BJ (cell line): ENCODE results near the gene BNIP5. TPM values are rescaled to one million over a fixed set of nuclear protein-coding genes. Genes with fewer than 3 reads are reported as not detected.

ENCODE experiments used
- CTCF ChIA-PET: fragments of 350-600 bp; formaldehyde crosslinking; extraction: SDS; loops from one replicate; lab custom pipeline; 2021; ENCODE audit warnings: antibody characterized with exemption, inconsistent platforms; lab: Yijun Ruan, JAX
- POLR2A ChIA-PET: fragments of 300-600 bp; sonication (Branson Sonifier 250); formaldehyde crosslinking; extraction: SDS; loops from one replicate; lab custom pipeline; 2021; ENCODE audit warnings: antibody characterized with exemption; lab: Charles Lee
- DNase-seq: peaks from one replicate; pipeline ENCODE4 v3.0.0-alpha.2; 2011; ENCODE audit warnings: low read depth
- H3K27me3 ChIP-seq: 2 replicates; pipeline ENCODE4 v1.6.0; 2011; ENCODE audit warnings: low read length; ENCODE audit not compliant: control insufficient read depth, insufficient read depth
- H3K36me3 ChIP-seq: 2 replicates; pipeline ENCODE4 v1.5.1; 2011; ENCODE audit warnings: low read length; ENCODE audit not compliant: control insufficient read depth, insufficient read depth
- H3K4me3 ChIP-seq: 2 replicates; pipeline ENCODE4 v1.5.1; 2011; ENCODE audit warnings: low read depth, mild to moderate bottlenecking, control low read depth, low read length
- polyA plus RNA-seq: library from polyadenylated mRNA; depleted of rRNA; stranded (reverse); fragments of >200 nt; gene quantifications from 2 replicates; pipeline ENCODE4 v1.2.3, GENCODE V29; 2011
- TF ChIP-seq, protein P1 (sequence below): IDR thresholded peaks from 2 replicates; pipeline ENCODE4 v1.5.1; 2011; ENCODE audit warnings: low read depth, mild to moderate bottlenecking, control low read depth, inconsistent platforms, low read length, moderate library complexity; ENCODE audit not compliant: insufficient read depth

The BNIP5 gene
- polyA plus RNA-seq, 1 experiment, result not detected

DNA sequence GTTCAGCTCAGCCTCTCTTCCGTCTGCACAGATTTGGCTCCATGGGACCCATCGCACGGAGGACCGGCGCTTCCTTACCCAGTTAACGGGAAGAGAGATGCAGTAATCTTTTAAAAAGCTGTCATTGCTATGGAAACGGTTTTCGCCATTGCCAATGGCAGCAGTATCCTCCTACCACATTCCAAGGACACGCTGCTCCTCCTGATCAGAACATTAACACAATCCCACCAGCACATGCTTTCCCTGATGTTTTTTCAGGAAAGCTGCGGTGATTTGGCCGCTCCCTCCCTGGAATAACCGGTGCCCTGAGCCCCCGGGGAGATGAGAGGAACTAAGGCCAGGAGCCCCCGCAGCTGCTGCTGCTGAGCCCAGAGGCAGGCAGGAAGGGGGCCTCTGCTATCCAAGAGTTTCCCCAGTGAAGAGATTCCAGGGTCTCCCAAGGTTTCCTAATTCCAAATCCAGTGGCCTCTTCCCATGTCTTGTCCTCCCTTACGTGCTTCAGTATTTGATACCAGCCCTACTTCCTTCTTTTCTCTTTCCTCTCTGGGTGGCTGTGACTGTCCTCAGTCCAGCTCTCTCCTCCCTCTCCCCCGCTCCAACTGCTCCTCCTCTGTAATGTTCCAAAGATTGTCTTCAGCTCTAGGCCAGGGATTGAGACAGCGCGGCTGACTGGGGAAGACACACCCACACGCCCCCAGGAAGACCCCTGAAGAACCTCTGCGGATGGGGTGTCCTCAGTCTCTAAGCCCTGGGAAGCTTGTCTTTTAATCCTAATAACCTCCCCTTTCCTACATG, 2.6 kb downstream of the BNIP5 start:
- H3K4me3 ChIP-seq, result no peak overlapping the region
- no peaks in the 10 kb centered on the region for H3K36me3 ChIP-seq
- ChIA-PET POLR2A (no interaction called here), CTCF (interaction anchor here (0.6 to 1.6 kb wide), 5 partner anchors 10 to 260 kb away, joined by 3 to 5 read pairs (median 4); no protein-coding TSS in a partner anchor)
- no peak for DNase-seq
- TF ChIP-seq, protein P1, sequence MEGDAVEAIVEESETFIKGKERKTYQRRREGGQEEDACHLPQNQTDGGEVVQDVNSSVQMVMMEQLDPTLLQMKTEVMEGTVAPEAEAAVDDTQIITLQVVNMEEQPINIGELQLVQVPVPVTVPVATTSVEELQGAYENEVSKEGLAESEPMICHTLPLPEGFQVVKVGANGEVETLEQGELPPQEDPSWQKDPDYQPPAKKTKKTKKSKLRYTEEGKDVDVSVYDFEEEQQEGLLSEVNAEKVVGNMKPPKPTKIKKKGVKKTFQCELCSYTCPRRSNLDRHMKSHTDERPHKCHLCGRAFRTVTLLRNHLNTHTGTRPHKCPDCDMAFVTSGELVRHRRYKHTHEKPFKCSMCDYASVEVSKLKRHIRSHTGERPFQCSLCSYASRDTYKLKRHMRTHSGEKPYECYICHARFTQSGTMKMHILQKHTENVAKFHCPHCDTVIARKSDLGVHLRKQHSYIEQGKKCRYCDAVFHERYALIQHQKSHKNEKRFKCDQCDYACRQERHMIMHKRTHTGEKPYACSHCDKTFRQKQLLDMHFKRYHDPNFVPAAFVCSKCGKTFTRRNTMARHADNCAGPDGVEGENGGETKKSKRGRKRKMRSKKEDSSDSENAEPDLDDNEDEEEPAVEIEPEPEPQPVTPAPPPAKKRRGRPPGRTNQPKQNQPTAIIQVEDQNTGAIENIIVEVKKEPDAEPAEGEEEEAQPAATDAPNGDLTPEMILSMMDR, result no peak
- peaks cover 51% of the 10 kb centered on the region for H3K27me3 ChIP-seq

DNA sequence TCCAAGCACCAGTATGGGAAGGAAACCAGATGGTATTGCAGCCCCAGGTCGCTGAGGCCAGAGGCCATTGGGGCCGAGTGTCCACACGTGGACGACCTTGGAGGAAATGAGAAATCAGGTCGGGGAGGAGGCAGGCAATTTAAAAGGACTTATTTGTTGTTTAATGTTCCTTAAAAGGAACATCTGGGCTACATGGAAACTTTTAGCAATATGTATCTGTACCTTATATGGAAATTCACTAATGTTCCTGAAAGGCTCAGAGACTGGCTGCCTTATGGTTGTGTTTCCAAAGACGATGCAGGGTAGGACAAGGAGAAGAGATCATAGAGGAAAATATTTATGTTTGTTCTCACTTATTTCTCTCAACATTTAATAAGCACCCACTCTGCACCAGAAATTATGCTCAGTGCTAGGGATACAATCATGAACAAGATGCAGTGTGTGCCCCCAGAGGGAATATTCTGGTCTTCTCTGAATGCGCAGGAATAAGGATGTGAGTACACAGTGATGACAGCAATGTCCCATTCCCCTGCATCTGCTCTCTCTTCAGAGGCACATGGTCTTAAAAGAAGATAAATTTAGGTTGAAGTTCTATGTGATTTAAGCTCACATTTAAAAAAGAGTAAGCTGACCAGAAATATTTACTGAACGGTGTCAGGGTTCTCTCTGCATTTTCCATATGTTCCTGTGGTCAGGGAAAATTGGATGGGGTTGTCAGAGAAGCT, 3.4 kb downstream of the BNIP5 start:
- TF ChIP-seq, protein P1, result no peak
- ChIA-PET POLR2A (no interaction called here), CTCF (interaction anchor here (1.1 kb wide), 1 partner anchor 11 kb away, joined by 3 read pairs; no protein-coding TSS in a partner anchor)
- Histone ChIP-seq H3K27me3 (peaks cover 56% of the 10 kb centered on the region), H3K4me3 (no peak overlapping the region), H3K36me3 (no peaks in the 10 kb centered on the region)
- no peak for DNase-seq

DNA sequence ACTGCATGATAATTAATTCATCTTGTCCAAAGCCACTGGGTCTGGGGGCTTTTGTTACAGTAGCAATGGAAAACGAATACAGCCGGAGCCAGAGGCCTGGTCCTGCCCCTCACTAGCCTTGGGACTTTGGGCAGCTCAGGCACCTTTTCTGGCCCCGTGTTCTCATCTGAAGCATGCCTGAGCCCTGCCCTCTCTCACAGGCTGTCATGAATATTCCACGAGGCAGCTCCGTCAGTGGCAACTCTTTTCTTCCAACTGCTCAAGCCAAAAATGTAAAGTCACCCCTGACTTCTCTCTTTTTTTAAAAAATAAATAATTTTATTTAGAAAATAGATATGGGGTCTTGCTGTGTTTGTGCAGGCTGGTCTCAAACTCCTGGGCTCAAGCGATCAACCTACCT, 5.3 kb downstream of the BNIP5 start:
- no peak for DNase-seq
- ChIA-PET CTCF (interaction anchor here (1.0 to 3.7 kb wide), 2 partner anchors 9 to 29 kb away, joined by 4 to 20 read pairs; no protein-coding TSS in a partner anchor), POLR2A (no interaction called here)
- peaks cover 59% of the 10 kb centered on the region for H3K27me3 ChIP-seq
- no peaks in the 10 kb centered on the region for H3K36me3 ChIP-seq
- no peak overlapping the region for H3K4me3 ChIP-seq
- TF ChIP-seq, protein P1, result no peak

DNA sequence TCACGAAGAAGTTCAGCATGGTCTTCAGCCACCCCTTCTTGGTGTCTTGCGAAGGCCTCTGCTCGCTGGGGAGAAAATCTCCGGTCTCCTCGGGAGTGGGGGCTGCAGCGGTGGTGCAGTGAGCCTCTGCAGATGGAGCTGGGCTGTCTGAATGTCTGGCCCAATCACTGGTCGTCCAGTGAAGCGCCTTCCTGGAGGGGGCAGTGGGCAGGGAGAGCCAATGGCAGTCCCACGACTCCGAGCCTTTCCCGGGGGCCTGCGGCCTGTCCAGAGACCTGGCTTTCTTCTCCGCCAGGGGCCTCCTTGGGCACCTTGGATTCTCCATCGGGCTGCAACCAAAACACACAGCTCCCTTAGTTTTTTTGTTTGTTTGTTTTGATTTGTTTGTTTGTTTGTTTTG, 6.3 kb downstream of the BNIP5 start:
- Histone ChIP-seq H3K4me3 (no peak overlapping the region), H3K36me3 (no peaks in the 10 kb centered on the region), H3K27me3 (peaks cover 61% of the 10 kb centered on the region)
- ChIA-PET POLR2A (no interaction called here), CTCF (interaction anchor here (0.7 to 3.7 kb wide), 3 partner anchors 10 to 31 kb away, joined by 3 to 20 read pairs (median 4); no protein-coding TSS in a partner anchor)
- TF ChIP-seq, protein P1, result no peak
- no peak for DNase-seq

DNA sequence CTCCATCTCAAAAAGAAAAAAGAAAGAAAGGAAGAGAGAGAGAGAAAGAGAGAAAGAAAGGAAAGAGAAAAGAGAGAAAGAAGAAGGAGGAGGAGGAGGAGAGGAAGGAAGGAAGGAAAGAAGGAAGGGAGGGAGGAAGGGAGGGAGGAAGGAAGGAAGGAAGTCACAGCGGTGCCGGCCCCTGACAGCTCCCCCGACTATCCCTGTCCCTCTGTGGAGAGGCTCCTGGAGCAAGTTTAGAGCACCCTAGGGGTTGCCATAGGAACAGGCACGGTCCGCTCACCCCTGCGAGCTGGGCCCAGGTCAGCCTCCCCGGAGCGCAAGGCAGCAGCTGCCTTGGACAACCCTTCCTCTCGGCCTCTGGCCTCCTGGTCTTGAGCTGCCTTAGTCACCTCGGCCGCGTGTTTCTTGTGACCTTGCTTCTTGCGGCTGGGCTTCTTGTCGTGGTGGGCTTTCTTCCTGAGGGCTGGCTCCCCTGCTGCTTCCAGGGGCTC, 6.8 kb downstream of the BNIP5 start:
- peaks cover 57% of the 10 kb centered on the region for H3K27me3 ChIP-seq
- ChIA-PET CTCF (interaction anchor here (0.9 to 3.7 kb wide), 4 partner anchors 11 to 31 kb away, joined by 3 to 20 read pairs (median 4); no protein-coding TSS in a partner anchor), POLR2A (no interaction called here)
- TF ChIP-seq, protein P1, result no peak
- no peaks in the 10 kb centered on the region for H3K36me3 ChIP-seq
- no peak overlapping the region for H3K4me3 ChIP-seq
- DNase-seq, result no peak
